Activated CD4-positive, alpha-beta T cell treated with anti-CD3 and anti-CD28 coated beads, Interleukin-2, amount 50 U/mL, for 24 hours (primary cell): ENCODE results near the gene MIOS.

Experiments
- DNase-seq, 2 donors: peaks; one replicate each; pipeline ENCODE4 v3.0.0-alpha.2; 2020; ENCODE audit warnings: low read depth in 1 of 2, low spot score in 1 of 2

Gene MIOS

DNA sequence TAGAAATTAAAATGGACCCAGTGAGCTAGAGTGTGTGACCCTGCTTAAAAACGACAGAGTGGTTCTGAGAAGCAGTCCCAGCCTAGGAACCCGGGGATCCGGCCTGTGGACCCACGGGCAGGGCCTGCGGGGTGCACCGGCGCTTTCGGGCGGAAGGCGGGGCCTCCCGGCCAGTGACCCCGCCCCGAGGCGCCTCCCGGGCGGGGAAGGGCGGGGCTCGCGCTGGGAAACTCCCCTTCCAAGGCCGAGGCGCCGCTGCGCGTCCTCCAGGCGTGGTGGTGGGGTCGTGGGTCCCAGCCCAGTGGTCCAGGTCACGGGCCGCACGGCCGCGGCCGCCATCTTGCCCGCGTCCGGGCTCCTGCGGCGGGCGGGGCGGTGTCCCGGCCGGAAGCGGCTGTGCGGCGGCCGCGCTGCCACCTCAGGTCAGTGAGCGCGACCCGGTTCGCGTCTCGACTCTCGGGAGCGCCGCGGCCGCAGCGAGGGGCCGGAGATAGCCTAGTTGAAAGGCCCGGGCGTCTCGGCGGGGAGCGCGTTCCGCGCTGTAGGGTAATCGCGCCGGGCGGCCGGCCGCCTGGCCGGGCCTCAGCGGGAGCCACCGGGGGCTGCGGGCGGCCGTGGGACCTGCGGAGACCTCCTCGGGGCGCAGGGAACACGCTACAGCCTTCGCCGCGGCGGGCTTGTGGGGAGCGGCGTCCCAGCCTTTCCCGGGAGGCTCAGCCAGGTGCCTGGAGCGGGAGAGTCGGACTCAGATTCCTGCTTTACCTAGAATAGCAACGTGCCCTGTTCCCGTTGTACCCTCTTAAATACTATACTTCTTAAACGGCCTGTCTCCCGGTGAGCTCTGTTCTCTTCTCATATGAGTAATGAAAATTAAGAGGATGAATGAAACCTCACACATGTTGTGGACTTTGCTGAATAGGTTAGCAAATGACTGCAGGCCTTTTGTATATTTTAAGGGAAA, at the start of gene MIOS:
MIOS (plus strand) TSS at position 234 of the 961 bp plus-strand sequence. CDS start 5,592 bp downstream, outside the sequence.
- DNase-seq, result peak; percentile 69 to 70

DNA sequence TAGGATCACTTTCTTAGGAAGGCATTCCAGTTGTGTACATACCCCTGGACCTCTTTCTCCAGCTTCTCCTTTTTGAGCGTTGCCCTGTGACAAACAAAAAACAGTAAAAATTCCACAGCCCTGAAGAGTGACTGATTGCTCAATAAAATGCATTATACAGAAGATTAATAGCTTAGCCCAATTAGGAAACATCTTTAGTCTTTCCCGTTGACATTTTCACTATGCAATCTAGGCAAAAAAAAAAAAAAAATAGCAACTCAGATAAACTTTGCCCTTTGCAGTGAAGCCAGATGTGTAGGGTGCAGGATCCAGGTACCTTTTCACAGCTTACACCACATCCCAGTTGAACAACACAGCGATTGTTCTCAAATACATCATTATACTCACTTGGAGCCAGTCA, 48.9 kb upstream of the MIOS start:
- DNase-seq, result no peak

- DNase-seq, result no peak
These were observed 47.6 kb upstream of the MIOS start for GRCh38 chr7:7519056-7519455.

DNA sequence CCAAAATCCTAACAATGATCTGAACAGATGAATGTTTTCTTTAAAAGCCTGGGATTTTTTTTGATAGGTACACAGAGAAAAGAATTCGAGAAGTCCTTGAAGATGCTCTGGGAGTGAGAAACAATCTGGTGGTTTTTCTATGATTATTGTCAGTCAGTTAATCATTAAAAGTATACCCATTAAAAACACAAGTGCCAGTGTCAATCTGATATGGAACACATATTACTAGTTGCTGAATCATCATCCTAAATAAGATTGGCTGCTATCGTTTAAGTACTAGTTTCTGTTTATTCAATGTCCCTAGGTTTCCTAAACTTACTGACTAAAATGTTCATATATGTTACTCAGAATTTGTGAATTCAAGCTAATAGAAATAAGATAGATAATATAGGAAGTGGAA, 47.2 kb upstream of the MIOS start:
- DNase-seq, result no peak

GRCh38 chr7:7521259-7521658, 45.4 kb upstream of the MIOS start:
- DNase-seq, result no peak

DNA sequence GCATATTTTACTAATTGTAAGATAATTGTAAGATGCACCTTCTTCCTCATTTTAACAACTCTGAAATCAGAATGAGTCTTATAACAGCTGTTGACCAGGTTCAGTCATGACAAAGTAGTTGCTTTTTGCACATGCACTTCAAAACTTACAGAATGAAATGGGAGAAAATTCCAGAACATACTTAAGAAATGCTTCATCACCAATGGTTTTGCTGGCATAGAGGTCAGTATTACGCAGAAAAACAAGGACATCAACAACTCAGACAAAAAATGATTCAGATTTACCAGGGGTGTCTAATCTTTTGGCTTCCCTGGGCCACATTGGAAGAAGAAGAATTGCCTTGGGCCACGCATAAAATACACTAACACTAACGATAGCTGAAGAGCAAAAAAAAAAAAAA, 44.3 kb upstream of the MIOS start:
- no peak for DNase-seq

DNA sequence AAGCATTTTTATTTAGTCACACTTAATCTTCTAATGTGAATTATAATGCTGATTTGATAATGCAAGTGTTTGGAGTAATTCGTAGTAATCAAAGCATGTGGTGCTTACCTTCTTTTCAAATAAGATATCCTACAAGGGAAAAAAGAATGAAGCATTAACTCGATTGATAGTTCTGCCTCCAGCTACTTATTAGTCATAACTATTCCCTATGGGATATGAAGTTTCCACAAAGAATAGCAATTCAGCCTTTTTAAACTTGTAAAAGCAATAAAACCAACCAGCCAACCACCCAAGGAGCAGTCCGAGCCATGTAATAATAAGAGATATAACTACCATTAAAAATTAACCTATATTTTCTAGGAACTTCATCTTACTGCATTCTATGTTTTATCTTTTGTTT, 42.6 kb upstream of the MIOS start:
- DNase-seq, result no peak

GRCh38 chr7:7526006-7526405, 40.7 kb upstream of the MIOS start:
- DNase-seq, result no peak

GRCh38 chr7:7527047-7527446, 39.6 kb upstream of the MIOS start:
- DNase-seq, result no peak

DNA sequence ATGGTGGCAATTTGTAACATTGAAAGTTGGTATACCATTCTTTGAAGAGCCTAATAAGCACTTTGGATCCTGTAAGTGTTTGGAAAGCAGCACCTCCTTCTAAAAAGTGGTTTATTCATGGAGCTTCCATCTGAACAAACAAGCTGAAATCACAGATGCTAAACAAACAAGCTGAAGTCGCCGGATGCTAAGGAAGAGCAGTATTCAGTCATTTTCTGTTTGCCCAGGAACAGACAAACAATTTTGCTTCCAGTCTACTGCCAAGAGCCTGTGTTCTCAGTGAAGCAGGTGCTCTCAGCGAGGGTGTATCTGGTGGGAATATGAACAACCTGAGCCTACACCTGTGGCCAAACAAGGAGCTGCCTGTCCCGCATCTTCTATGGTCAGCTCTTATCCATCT, 37.4 kb upstream of the MIOS start:
- DNase-seq, result no peak

- no peak for DNase-seq
These were observed 32.8 kb upstream of the MIOS start for GRCh38 chr7:7533831-7534430.

DNA sequence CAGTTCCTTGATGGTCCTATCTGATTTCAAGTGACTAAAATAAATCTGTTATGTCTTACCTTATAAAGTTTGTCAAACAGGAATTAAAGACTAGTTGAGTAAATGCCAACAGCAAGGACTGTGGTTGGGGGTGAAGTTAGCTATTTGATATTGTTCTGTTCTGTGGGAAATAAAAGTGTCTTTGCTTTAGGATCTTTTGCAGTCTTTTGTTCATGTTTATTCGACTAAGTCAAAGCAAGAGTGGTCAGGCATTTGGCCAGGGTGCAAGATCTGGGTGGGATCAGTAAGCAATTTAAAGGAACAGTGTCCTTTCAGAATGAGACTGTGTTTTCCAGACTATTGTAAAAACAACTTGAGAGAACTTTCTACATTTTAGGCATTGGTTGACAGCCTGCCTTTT, 31.0 kb upstream of the MIOS start, which contains the start of gene COL28A1:
COL28A1 (minus strand) TSS at position 183 of the 400 bp plus-strand sequence. CDS start 2,998 bp downstream, outside the sequence.
- DNase-seq, result no peak

- no peak for DNase-seq
These were observed 30.2 kb upstream of the MIOS start for GRCh38 chr7:7536396-7537019.

DNA sequence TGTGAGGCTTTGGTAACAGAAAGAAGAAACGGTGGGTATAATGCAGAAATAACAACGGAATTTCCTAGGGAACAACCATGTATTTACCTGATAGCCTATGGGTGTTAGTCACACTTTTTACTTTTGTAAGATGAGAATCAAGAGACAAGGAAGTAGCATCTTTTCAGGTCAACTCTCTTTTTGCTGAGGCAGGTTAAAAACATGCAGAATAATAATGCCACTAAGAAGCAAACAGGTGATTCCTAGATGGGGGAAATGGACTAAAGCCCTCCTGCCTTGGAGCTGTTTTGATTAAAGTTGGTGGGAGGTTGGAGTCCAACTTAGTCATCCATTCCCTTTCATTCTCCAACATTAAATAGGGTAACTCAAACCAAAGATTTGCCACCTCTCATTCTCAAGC, 29.0 kb upstream of the MIOS start:
- DNase-seq, result no peak

DNA sequence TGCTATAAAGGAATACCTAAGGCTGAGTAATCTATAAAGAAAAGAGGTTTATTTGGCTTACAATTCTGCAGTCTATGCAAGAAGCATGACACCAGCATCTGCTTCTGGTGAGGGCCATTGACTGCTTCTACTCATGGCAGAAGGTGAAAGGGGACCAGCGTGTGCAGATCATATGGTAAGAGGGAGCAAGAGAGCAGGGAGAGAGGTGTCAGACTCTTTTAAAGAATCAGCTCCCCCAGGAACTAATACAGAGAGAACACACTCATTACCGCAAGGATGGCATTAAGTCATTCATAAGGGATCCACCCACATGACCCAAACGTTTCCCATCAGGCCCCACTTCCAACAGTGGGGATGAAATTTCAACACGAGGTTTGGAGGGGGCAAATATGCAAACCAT, 27.5 kb upstream of the MIOS start:
- DNase-seq, result no peak

- no peak for DNase-seq
These were observed 27.0 kb upstream of the MIOS start for GRCh38 chr7:7539711-7540110.

DNA sequence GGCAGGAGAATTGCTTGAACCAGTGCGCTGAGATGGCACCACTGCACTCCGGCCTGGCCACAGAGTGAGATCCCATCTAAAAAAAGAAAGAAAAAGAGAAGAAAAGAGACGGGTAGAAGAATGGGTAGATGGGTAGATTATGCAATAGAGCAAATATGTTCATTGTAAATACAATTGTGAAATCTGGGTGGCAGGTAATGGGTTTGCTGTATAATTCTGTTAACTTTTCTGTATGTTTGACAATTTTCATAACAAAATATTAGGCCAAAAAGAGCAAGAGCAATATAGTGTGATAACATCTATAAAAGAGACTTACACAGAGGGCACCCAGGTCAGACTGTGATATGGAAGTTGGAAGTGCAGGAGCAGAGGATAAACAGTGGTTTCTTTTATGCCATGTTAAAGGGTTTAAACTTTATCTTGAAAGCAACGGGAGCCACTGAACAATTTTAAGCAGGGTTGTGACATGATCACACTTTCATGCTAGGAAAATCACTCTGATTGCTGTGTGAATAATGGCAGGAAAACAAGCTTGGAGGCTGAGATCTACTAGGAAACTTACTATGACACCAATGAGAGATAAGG, 24.3 kb upstream of the MIOS start:
- DNase-seq, result no peak

DNA sequence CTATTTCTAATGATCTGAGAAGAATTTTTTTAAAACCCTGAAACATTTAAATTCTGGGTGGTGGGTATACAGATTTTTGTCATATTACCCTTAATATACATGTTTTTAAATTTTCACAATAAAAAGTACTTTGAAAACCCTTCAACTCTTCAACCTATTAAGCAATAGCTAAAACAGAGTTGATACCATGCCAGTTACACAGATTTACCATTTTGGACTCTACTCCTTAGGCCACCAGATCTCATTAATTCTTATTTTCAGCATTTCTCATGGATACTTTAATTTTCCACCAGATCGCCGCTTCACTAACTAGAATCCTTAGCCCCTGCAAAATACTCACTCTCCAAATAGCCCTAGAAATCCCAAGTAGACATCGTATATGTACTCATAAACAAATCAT, 18.3 kb upstream of the MIOS start:
- DNase-seq, result no peak

DNA sequence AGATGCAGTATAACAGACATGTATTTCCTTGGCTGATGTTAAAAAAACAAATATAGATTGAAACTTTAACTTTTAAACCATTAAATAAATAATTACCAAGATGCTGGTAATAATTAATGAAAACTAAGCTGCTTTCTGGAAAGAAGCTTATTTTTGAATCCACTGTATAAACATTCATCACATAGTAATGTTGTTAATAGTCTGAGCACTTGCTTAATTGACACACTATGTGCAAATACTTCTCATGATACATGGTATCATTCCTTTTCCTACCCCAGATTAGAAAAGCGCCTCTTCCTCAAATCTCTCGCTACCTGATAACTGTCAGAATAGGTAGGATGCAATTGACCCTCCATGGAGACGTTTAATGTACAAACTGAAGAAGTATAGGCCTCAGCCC, 16.0 kb upstream of the MIOS start:
- no peak for DNase-seq

DNA sequence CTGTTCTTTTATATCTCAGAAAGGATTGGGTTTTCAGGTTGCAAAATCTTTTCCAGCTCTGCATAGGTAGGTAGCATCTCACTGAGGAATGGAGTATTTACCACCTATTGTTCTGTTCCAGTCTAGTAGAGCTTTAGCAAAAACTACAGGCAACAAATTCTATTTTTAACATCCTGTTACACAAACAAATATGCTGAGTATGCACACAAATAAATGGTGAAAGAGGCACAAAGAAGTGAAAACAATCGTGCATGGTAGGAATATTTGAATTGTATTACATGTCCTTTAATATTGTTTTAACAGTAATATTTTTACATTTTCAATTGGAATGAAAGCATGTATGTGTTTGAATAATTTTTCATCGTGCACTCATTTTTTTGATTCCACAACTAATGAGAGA, 14.5 kb upstream of the MIOS start:
- no peak for DNase-seq

GRCh38 chr7:7553386-7553785, 13.3 kb upstream of the MIOS start:
- DNase-seq, result no peak

DNA sequence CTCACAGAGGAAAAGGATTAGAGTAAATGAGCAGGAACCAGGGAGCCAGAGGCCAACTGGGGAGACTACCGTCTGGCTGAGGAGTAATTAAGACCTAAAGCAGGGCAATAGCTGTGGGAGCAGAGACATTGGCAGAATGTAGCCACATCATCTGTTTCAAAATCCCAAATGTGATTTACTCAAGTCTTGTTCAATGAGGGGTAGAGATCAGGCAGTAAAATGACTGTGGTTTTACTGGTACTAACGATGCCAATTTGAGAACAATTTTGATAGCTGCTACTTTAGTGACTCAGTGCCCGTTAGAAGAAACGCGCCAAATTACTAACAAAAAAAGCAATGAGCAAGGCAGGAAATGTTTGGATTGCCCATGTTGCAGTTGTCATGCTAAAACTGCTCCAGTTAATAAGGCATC, 12.7 kb upstream of the MIOS start:
- no peak for DNase-seq
